Measurements from ENCODE around the gene VWA2. TPM values are rescaled to one million over a fixed set of nuclear protein-coding genes. Genes with fewer than 3 reads are reported as not detected.
"Not testable (repeated sequence)": the region's sequence is repeated elsewhere in the genome, so short reads cannot be mapped to it uniquely, and the experiment has no call there.

The VWA2 gene
- total RNA-seq, 1 donor from 2014 or later, result 0.05 TPM

GRCh38 chr10:114313866-114314265, 74.8 kb downstream of the VWA2 start:
- no peak for ATAC-seq
- no peak for DNase-seq (ENCODE audit: low spot score)

- no peak for ATAC-seq
Observed at GRCh38 chr10:114315566-114316420, 76.7 kb downstream of the VWA2 start.

GRCh38 chr10:114316744-114317143, 77.7 kb downstream of the VWA2 start:
- DNase-seq (ENCODE audit: low spot score) (no peak), ATAC-seq (no peak)

More at GRCh38 chr10:114315566-114316420, 76.7 kb downstream of the VWA2 start:
- no peak for DNase-seq (ENCODE audit: low spot score)

GRCh38 chr10:114319406-114320248, 80.6 kb downstream of the VWA2 start:
- ATAC-seq, result no peak
- no peak for DNase-seq (ENCODE audit: low spot score)

- DNase-seq (ENCODE audit: low spot score) (no peak), ATAC-seq (peak; percentile 31)
Observed at GRCh38 chr10:114320249-114321116, 81.4 kb downstream of the VWA2 start.

- ATAC-seq, result no peak
- no peak for DNase-seq (ENCODE audit: low spot score)
Observed at GRCh38 chr10:114322344-114322743, 83.3 kb downstream of the VWA2 start.

GRCh38 chr10:114323023-114323422, 84.0 kb downstream of the VWA2 start:
- no peak for DNase-seq (ENCODE audit: low spot score)
- no peak for ATAC-seq

- no peak for ATAC-seq
Observed at GRCh38 chr10:114326795-114327194, 87.7 kb downstream of the VWA2 start.

GRCh38 chr10:114327537-114328440, 88.7 kb downstream of the VWA2 start:
- no peak for DNase-seq (ENCODE audit: low spot score)

More at GRCh38 chr10:114326795-114327194, 87.7 kb downstream of the VWA2 start:
- DNase-seq (ENCODE audit: low spot score), result no peak

GRCh38 chr10:114328441-114328812, 89.4 kb downstream of the VWA2 start:
- DNase-seq (ENCODE audit: low spot score) (no peak), ATAC-seq (no peak)

More at GRCh38 chr10:114327537-114328440, 88.7 kb downstream of the VWA2 start:
- no peak for ATAC-seq

- no peak for ATAC-seq
- no peak for DNase-seq (ENCODE audit: low spot score)
Observed at GRCh38 chr10:114328874-114329273, 89.8 kb downstream of the VWA2 start.

- DNase-seq (ENCODE audit: low spot score), result no peak
- no peak for ATAC-seq
Observed at GRCh38 chr10:114329634-114330365, 90.7 kb downstream of the VWA2 start.

GRCh38 chr10:114332301-114333192, 93.5 kb downstream of the VWA2 start:
- no peak for ATAC-seq
- DNase-seq (ENCODE audit: low spot score), result no peak

- not testable (repeated sequence) for ATAC-seq; DNase-seq (ENCODE audit: low spot score)
Observed at GRCh38 chr10:114333441-114333840, 94.4 kb downstream of the VWA2 start.

GRCh38 chr10:114334301-114334700, 95.2 kb downstream of the VWA2 start:
- ATAC-seq (no peak), DNase-seq (ENCODE audit: low spot score) (no peak)

GRCh38 chr10:114335614-114336013, 96.6 kb downstream of the VWA2 start:
- ATAC-seq, result no peak
- no peak for DNase-seq (ENCODE audit: low spot score)

GRCh38 chr10:114336823-114337509, 97.9 kb downstream of the VWA2 start:
- DNase-seq (ENCODE audit: low spot score) (no peak), ATAC-seq (no peak)
